ENCODE results near the gene SYT17. TPM values are rescaled to one million over a fixed set of nuclear protein-coding genes. Genes with fewer than 3 reads are reported as not detected.

The SYT17 gene
- total RNA-seq, 2 donors from 2014 or later: 0.22 to 1.8 TPM

- no peak overlapping the region for H3K27ac ChIP-seq
- no peaks in the 10 kb centered on the region for H3K36me3 ChIP-seq
- H3K4me1 ChIP-seq: no peaks in the 10 kb centered on the region
- H3K9me3 ChIP-seq: peaks cover 0 to 20% of the 10 kb centered on the region in 2 donors
- H3K4me3 ChIP-seq: no peak overlapping the region
- H3K27me3 ChIP-seq: no peaks in the 10 kb centered on the region
- TF ChIP-seq, protein P1, sequence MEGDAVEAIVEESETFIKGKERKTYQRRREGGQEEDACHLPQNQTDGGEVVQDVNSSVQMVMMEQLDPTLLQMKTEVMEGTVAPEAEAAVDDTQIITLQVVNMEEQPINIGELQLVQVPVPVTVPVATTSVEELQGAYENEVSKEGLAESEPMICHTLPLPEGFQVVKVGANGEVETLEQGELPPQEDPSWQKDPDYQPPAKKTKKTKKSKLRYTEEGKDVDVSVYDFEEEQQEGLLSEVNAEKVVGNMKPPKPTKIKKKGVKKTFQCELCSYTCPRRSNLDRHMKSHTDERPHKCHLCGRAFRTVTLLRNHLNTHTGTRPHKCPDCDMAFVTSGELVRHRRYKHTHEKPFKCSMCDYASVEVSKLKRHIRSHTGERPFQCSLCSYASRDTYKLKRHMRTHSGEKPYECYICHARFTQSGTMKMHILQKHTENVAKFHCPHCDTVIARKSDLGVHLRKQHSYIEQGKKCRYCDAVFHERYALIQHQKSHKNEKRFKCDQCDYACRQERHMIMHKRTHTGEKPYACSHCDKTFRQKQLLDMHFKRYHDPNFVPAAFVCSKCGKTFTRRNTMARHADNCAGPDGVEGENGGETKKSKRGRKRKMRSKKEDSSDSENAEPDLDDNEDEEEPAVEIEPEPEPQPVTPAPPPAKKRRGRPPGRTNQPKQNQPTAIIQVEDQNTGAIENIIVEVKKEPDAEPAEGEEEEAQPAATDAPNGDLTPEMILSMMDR (IDR thresholded peaks at IDR 0.05): no peak
- DNase-seq (ENCODE audit: low spot score): no peak
Observed at GRCh38 chr16:19239511-19240155, 71.6 kb downstream of the SYT17 start.

- TF ChIP-seq, protein P1 (IDR thresholded peaks at IDR 0.05): no peak
- no peak for DNase-seq (ENCODE audit: low spot score)
- peaks cover 0 to 11% of the 10 kb centered on the region in 2 donors for H3K9me3 ChIP-seq
- H3K36me3 ChIP-seq: no peaks in the 10 kb centered on the region
- H3K4me1 ChIP-seq: no peaks in the 10 kb centered on the region
- no peak overlapping the region for H3K4me3 ChIP-seq
- no peak overlapping the region for H3K27ac ChIP-seq
- no peaks in the 10 kb centered on the region for H3K27me3 ChIP-seq
Observed at GRCh38 chr16:19240494-19240893, 72.5 kb downstream of the SYT17 start.

DNA sequence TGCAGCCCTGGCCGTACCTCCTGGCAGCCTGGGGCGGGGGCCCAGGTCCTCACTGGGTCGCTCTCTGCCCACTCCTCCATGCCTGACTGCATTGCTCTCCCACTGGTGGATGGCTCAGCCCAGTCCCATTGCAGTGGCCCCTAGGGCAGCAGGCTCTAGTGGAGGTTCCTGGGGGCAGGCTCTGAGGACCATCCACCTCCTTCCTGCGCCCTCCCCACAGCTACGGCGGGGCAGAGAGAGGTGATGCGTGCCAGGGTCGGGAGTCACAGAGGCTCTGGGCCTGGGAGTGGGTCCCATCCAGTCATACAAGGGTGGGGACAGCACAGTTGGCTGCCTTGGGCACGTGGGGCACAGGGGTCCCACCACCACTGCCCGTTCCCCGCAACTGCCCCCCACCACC lies 73.5 kb downstream of the SYT17 start:
- TF ChIP-seq, protein P1 (IDR thresholded peaks at IDR 0.05): no peak
- Histone ChIP-seq H3K36me3 (no peaks in the 10 kb centered on the region), H3K27me3 (no peaks in the 10 kb centered on the region), H3K4me3 (no peak overlapping the region), H3K9me3 (peaks cover 0 to under 1% of the 10 kb centered on the region in 2 donors), H3K27ac (no peak overlapping the region), H3K4me1 (no peaks in the 10 kb centered on the region)
- no peak for DNase-seq (ENCODE audit: low spot score)

- no peaks in the 10 kb centered on the region for H3K36me3 ChIP-seq
- H3K4me1 ChIP-seq: no peaks in the 10 kb centered on the region
- TF ChIP-seq, protein P1 (IDR thresholded peaks at IDR 0.05): no peak
- H3K9me3 ChIP-seq: no peaks in the 10 kb centered on the region
- H3K27me3 ChIP-seq: no peaks in the 10 kb centered on the region
- DNase-seq (ENCODE audit: low spot score): no peak
- no peak overlapping the region for H3K4me3 ChIP-seq
- no peak overlapping the region for H3K27ac ChIP-seq
Observed at GRCh38 chr16:19242186-19242585, 74.1 kb downstream of the SYT17 start.

GRCh38 chr16:19242987-19243575 lies 75.0 kb downstream of the SYT17 start:
- no peak for DNase-seq (ENCODE audit: low spot score)
- Histone ChIP-seq H3K4me1 (no peaks in the 10 kb centered on the region), H3K9me3 (no peaks in the 10 kb centered on the region), H3K4me3 (no peak overlapping the region), H3K36me3 (no peaks in the 10 kb centered on the region), H3K27me3 (no peaks in the 10 kb centered on the region), H3K27ac (no peak overlapping the region)
- TF ChIP-seq, protein P1 (IDR thresholded peaks at IDR 0.05): no peak

All from right atrium auricular region (tissue), 2 donors.